ENCODE data around the gene CDH13. TPM values are rescaled to one million over a fixed set of nuclear protein-coding genes. Genes with fewer than 3 reads are reported as not detected.

Gene CDH13
- polyA plus RNA-seq, 1 donor from 2014 or later = 3.2 TPM

- no peaks in the 10 kb centered on the region for H3K9me3 ChIP-seq (ENCODE audit: low read length)
- TF ChIP-seq, protein P1, sequence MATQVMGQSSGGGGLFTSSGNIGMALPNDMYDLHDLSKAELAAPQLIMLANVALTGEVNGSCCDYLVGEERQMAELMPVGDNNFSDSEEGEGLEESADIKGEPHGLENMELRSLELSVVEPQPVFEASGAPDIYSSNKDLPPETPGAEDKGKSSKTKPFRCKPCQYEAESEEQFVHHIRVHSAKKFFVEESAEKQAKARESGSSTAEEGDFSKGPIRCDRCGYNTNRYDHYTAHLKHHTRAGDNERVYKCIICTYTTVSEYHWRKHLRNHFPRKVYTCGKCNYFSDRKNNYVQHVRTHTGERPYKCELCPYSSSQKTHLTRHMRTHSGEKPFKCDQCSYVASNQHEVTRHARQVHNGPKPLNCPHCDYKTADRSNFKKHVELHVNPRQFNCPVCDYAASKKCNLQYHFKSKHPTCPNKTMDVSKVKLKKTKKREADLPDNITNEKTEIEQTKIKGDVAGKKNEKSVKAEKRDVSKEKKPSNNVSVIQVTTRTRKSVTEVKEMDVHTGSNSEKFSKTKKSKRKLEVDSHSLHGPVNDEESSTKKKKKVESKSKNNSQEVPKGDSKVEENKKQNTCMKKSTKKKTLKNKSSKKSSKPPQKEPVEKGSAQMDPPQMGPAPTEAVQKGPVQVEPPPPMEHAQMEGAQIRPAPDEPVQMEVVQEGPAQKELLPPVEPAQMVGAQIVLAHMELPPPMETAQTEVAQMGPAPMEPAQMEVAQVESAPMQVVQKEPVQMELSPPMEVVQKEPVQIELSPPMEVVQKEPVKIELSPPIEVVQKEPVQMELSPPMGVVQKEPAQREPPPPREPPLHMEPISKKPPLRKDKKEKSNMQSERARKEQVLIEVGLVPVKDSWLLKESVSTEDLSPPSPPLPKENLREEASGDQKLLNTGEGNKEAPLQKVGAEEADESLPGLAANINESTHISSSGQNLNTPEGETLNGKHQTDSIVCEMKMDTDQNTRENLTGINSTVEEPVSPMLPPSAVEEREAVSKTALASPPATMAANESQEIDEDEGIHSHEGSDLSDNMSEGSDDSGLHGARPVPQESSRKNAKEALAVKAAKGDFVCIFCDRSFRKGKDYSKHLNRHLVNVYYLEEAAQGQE (IDR thresholded peaks at IDR 0.05; ENCODE audit: borderline replicate concordance) = peak; percentile 67
- no peak for TF ChIP-seq RAD21 (conservative IDR thresholded peaks at IDR 0.05)
- H3K4me2 ChIP-seq (ENCODE audit: low read length) = no peak overlapping the region
- H3K27ac ChIP-seq (ENCODE audit: low read length) = no peak overlapping the region
- H3K4me3 ChIP-seq (ENCODE audit: low read length) = no peak overlapping the region
- peaks cover 3% of the 10 kb centered on the region for H3K27me3 ChIP-seq (ENCODE audit: insufficient read depth, low read depth, low read length)
- no peaks in the 10 kb centered on the region for H4K20me1 ChIP-seq (ENCODE audit: insufficient read depth)
- no peaks in the 10 kb centered on the region for H3F3A ChIP-seq (ENCODE audit: insufficient read depth, low read length, poor library complexity, severe bottlenecking)
- H3K9me2 ChIP-seq (ENCODE audit: insufficient read depth, low read length) = no peaks in the 10 kb centered on the region
- H3K36me3 ChIP-seq (ENCODE audit: insufficient read depth, low read length) = no peaks in the 10 kb centered on the region
- no peaks in the 10 kb centered on the region for H3K79me2 ChIP-seq (replicated peaks; ENCODE audit: insufficient read depth, low read length)
- no peak overlapping the region for H2AFZ ChIP-seq (ENCODE audit: low read depth, low read length)
- no peak overlapping the region for H3K9ac ChIP-seq (ENCODE audit: low read length)
These were observed 1074.7 kb downstream of the CDH13 start for GRCh38 chr16:83701494-83701893.

DNA sequence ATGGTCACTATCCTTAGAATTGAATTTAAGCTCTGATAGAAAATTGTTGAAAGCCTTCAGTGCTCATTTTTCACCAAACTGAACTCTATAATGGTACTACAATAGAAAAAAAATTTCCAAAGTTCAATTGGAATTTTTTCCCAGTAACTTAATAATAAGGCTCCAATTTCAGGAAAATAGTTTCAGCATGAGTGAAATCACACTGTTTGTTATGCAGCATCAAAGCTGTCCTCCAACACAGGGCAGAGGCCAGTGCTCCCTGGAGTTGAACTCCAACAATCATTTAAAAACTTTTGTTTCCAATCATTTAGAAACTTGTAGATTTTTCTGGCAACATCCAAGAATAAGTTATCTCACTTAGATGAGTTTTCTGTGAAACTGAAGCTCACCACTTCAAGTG lies 1077.9 kb downstream of the CDH13 start:
- H2AFZ ChIP-seq (ENCODE audit: low read depth, low read length) = no peak overlapping the region
- H3K9me2 ChIP-seq (ENCODE audit: insufficient read depth, low read length) = no peaks in the 10 kb centered on the region
- H3F3A ChIP-seq (ENCODE audit: insufficient read depth, low read length, poor library complexity, severe bottlenecking) = no peaks in the 10 kb centered on the region
- H3K27me3 ChIP-seq (ENCODE audit: insufficient read depth, low read depth, low read length) = peaks cover 3% of the 10 kb centered on the region
- H3K9me3 ChIP-seq (ENCODE audit: low read length) = no peaks in the 10 kb centered on the region
- no peaks in the 10 kb centered on the region for H3K36me3 ChIP-seq (ENCODE audit: insufficient read depth, low read length)
- H4K20me1 ChIP-seq (ENCODE audit: insufficient read depth) = no peaks in the 10 kb centered on the region
- TF ChIP-seq, protein P1 (IDR thresholded peaks at IDR 0.05; ENCODE audit: borderline replicate concordance) = no peak
- TF ChIP-seq TAF1 (IDR thresholded peaks at IDR 0.05; ENCODE audit: low read depth) (no peak), POLR2AphosphoS5 (IDR thresholded peaks at IDR 0.05) (no peak), MXI1 (conservative IDR thresholded peaks at IDR 0.05; ENCODE audit: poor library complexity, severe bottlenecking) (no peak), RAD21 (conservative IDR thresholded peaks at IDR 0.05) (no peak), EP300 (conservative IDR thresholded peaks at IDR 0.05; ENCODE audit: poor library complexity, severe bottlenecking) (no peak), SMC3 (conservative IDR thresholded peaks at IDR 0.05; ENCODE audit: poor library complexity) (no peak), EZH2 (IDR thresholded peaks at IDR 0.05; ENCODE audit: borderline replicate concordance, insufficient read depth, low read length, poor library complexity, severe bottlenecking) (no peak)
- TF ChIP-seq, protein P2, sequence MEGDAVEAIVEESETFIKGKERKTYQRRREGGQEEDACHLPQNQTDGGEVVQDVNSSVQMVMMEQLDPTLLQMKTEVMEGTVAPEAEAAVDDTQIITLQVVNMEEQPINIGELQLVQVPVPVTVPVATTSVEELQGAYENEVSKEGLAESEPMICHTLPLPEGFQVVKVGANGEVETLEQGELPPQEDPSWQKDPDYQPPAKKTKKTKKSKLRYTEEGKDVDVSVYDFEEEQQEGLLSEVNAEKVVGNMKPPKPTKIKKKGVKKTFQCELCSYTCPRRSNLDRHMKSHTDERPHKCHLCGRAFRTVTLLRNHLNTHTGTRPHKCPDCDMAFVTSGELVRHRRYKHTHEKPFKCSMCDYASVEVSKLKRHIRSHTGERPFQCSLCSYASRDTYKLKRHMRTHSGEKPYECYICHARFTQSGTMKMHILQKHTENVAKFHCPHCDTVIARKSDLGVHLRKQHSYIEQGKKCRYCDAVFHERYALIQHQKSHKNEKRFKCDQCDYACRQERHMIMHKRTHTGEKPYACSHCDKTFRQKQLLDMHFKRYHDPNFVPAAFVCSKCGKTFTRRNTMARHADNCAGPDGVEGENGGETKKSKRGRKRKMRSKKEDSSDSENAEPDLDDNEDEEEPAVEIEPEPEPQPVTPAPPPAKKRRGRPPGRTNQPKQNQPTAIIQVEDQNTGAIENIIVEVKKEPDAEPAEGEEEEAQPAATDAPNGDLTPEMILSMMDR (IDR thresholded peaks at IDR 0.05; ENCODE audit: poor library complexity, severe bottlenecking) = no peak
- H3K9ac ChIP-seq (ENCODE audit: low read length) = no peak overlapping the region
- no peak overlapping the region for H3K27ac ChIP-seq (ENCODE audit: low read length)
- H3K4me2 ChIP-seq (ENCODE audit: low read length) = no peak overlapping the region
- no peaks in the 10 kb centered on the region for H3K79me2 ChIP-seq (replicated peaks; ENCODE audit: insufficient read depth, low read length)
- no peak overlapping the region for H3K4me3 ChIP-seq (ENCODE audit: low read length)

Measured in neural cell (in vitro differentiated cells).